Heart left ventricle (tissue), 13 donors: ENCODE measurements around the gene TJP3.

Experiments
- POLR2A ChIP-seq, 2 donors: fragments of 450-650 bp; IDR thresholded peaks; one replicate each; pipeline ENCODE4 v1.6.1; 2017; ENCODE audit warnings: antibody characterized with exemption in 2 of 2, mild to moderate bottlenecking in 2 of 2, moderate library complexity in 2 of 2
- TF ChIP-seq, protein P1 (sequence below), 12 donors: fragments of 200-600 bp; sonication (generic) in 4 of 12; IDR thresholded peaks; one replicate each; pipeline versions ENCODE4 v1.5.0 to v1.8.0; 2018 to 2022; ENCODE audit warnings: antibody characterized with exemption in 12 of 12, mild to moderate bottlenecking in 5 of 12
- donor health status: ischemic (EF 13 %, LVEDD 7.1; RV severe dilation, severe dysfunction).
- donor health status: DM: no; HTN: yes; CAD: no.
- donor health status: DM: no; HTN: no; CAD: no.
- donor health status: ischemic (EF 25% LVEDD 6.9; RV normal size, moderate dysfunction).
- donor health status: ischemic (EF 25% LVEDD 5.7; RV mildly dilated, moderate dysfunction).
- donor health status: ischemic (EF 35%, LVEDD 5.7; RV mildly dilated, moderate dysfunction).
- donor health status: nonischemic (EF 11% LVEDD 7.7; RV severe dilation, severe dysfunction).
- donor health status: DM: yes; HTN: yes; CAD: no.
- donor health status: PGD.
- donor health status: ischemic (EF 29% LVEDD 5.4; RV normal size, mild dysfunction).
- donor health status: nonischemic (EF 23%, LVEDD 6.1; RV moderate dilation, normal function).

DNA sequence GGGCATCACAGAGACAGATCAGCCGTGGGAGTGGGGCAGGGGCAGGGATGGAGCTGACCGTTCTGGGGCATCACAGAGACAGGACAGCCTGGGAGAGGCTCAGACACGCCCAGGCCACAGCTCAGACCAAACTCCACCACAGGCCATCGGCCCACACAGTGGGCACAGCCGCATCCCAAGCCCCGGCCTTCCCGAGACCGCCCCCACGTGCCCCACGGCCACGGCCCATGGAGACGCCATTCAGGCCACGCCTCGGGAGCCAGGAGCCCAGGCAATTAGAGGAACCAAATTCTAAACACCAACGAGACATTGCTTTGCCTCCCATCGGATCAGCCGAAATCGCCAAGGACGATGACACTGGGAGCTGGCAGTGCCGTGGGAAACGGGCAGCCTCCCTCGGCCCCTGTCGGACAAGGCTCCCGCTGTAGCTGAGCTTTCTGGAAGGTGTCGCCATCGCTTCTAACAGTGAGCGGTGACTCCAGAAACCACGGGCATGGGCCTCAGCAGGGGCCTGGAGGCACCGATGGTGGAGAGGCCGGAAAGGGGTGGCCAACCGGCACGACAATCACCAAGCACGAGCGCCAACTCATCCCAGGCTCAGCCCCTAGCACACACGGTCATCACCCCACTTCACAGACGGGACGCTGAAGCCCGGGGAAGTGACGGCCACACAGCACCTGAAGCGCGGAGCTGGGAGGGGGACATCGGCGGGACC is 10.4 kb upstream of the TJP3 start:
- TF ChIP-seq, protein P1, sequence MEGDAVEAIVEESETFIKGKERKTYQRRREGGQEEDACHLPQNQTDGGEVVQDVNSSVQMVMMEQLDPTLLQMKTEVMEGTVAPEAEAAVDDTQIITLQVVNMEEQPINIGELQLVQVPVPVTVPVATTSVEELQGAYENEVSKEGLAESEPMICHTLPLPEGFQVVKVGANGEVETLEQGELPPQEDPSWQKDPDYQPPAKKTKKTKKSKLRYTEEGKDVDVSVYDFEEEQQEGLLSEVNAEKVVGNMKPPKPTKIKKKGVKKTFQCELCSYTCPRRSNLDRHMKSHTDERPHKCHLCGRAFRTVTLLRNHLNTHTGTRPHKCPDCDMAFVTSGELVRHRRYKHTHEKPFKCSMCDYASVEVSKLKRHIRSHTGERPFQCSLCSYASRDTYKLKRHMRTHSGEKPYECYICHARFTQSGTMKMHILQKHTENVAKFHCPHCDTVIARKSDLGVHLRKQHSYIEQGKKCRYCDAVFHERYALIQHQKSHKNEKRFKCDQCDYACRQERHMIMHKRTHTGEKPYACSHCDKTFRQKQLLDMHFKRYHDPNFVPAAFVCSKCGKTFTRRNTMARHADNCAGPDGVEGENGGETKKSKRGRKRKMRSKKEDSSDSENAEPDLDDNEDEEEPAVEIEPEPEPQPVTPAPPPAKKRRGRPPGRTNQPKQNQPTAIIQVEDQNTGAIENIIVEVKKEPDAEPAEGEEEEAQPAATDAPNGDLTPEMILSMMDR (IDR thresholded peaks at IDR 0.05): no peak
- no peak for TF ChIP-seq POLR2A (IDR thresholded peaks at IDR 0.05)
